Measurements from ENCODE around the gene RIC1.
"Not testable (repeated sequence)": the region's sequence is repeated elsewhere in the genome, so short reads cannot be mapped to it uniquely, and the experiment has no call there.

RIC1 gene

GRCh38 chr9:5611321-5612184 is 17.4 kb upstream of the RIC1 start:
- Mint-ChIP-seq H3K4me3 (no peak overlapping the region), H3K27ac (peak overlapping the region; percentile 60), H3K4me1 (peaks cover 30% of the 10 kb centered on the region), H3K27me3 (no peaks in the 10 kb centered on the region), H3K9me3 (no peaks in the 10 kb centered on the region), H3K36me3 (peaks cover 2% of the 10 kb centered on the region)
- DNase-seq (ENCODE audit: low spot score in 2 of 2): no peak
- no peak for ATAC-seq (ENCODE audit: low read depth)

GRCh38 chr9:5612185-5612530 is 16.7 kb upstream of the RIC1 start:
- no peak for ATAC-seq (ENCODE audit: low read depth)
- H3K4me1 Mint-ChIP-seq: peaks cover 29% of the 10 kb centered on the region
- H3K27ac Mint-ChIP-seq: peak overlapping the region; percentile 60

GRCh38 chr9:5614192-5614591 is 14.7 kb upstream of the RIC1 start:
- no peak for ATAC-seq (ENCODE audit: low read depth)
- Mint-ChIP-seq H3K27me3 (no peaks in the 10 kb centered on the region), H3K27ac (peak overlapping the region; percentile 35), H3K4me1 (peaks cover 26% of the 10 kb centered on the region), H3K36me3 (peaks cover 2% of the 10 kb centered on the region), H3K4me3 (no peak overlapping the region), H3K9me3 (no peaks in the 10 kb centered on the region)
- no peak for DNase-seq (ENCODE audit: low spot score in 2 of 2)

More at GRCh38 chr9:5612185-5612530, 16.7 kb upstream of the RIC1 start:
- H3K9me3 Mint-ChIP-seq: no peaks in the 10 kb centered on the region
- H3K36me3 Mint-ChIP-seq: peaks cover 2% of the 10 kb centered on the region
- DNase-seq (ENCODE audit: low spot score in 2 of 2): no peak
- H3K27me3 Mint-ChIP-seq: no peaks in the 10 kb centered on the region
- H3K4me3 Mint-ChIP-seq: no peak overlapping the region

GRCh38 chr9:5614985-5615384 is 13.9 kb upstream of the RIC1 start:
- H3K4me3 Mint-ChIP-seq: no peak overlapping the region
- H3K27me3 Mint-ChIP-seq: no peaks in the 10 kb centered on the region
- no peak for ATAC-seq (ENCODE audit: low read depth)
- H3K4me1 Mint-ChIP-seq: peaks cover 26% of the 10 kb centered on the region
- peaks cover 2% of the 10 kb centered on the region for H3K36me3 Mint-ChIP-seq
- H3K9me3 Mint-ChIP-seq: no peaks in the 10 kb centered on the region
- DNase-seq (ENCODE audit: low spot score in 2 of 2): no peak
- H3K27ac Mint-ChIP-seq: peak overlapping the region; percentile 35

- Mint-ChIP-seq H3K4me3 (peak overlapping the region; percentile 6), H3K27ac (peak overlapping the region; percentile 8), H3K9me3 (no peaks in the 10 kb centered on the region), H3K4me1 (peaks cover 15% of the 10 kb centered on the region), H3K27me3 (no peaks in the 10 kb centered on the region), H3K36me3 (peaks cover 1% of the 10 kb centered on the region)
- ATAC-seq (ENCODE audit: low read depth): peak; percentile 98
- peak in 1 of 2 donors; percentile 56 for DNase-seq (ENCODE audit: low spot score in 2 of 2)
Measured at GRCh38 chr9:5617749-5618148, 11.2 kb upstream of the RIC1 start.

GRCh38 chr9:5620494-5620893 is 8.4 kb upstream of the RIC1 start:
- no peaks in the 10 kb centered on the region for H3K9me3 Mint-ChIP-seq
- no peaks in the 10 kb centered on the region for H3K27me3 Mint-ChIP-seq

GRCh38 chr9:5621327-5621726 is 7.6 kb upstream of the RIC1 start:
- DNase-seq (ENCODE audit: low spot score in 2 of 2) (no peak), ATAC-seq (ENCODE audit: low read depth) (no peak)
- no peaks in the 10 kb centered on the region for H3K27me3 Mint-ChIP-seq
- peaks cover 1% of the 10 kb centered on the region for H3K36me3 Mint-ChIP-seq
- no peak overlapping the region for H3K27ac Mint-ChIP-seq
- peaks cover 14% of the 10 kb centered on the region for H3K4me1 Mint-ChIP-seq
- no peaks in the 10 kb centered on the region for H3K9me3 Mint-ChIP-seq
- H3K4me3 Mint-ChIP-seq: no peak overlapping the region

More at GRCh38 chr9:5620494-5620893, 8.4 kb upstream of the RIC1 start:
- Mint-ChIP-seq H3K4me1 (peaks cover 11% of the 10 kb centered on the region), H3K36me3 (peaks cover 1% of the 10 kb centered on the region), H3K4me3 (no peak overlapping the region), H3K27ac (no peak overlapping the region)
- ATAC-seq (ENCODE audit: low read depth): no peak
- DNase-seq (ENCODE audit: low spot score in 2 of 2): no peak

- no peak overlapping the region for H3K27ac Mint-ChIP-seq
- H3K36me3 Mint-ChIP-seq: peaks cover 1% of the 10 kb centered on the region
- H3K4me1 Mint-ChIP-seq: peaks cover 17% of the 10 kb centered on the region
- no peak overlapping the region for H3K4me3 Mint-ChIP-seq
- H3K9me3 Mint-ChIP-seq: no peaks in the 10 kb centered on the region
- ATAC-seq (ENCODE audit: low read depth): no peak
- no peak for DNase-seq (ENCODE audit: low spot score in 2 of 2)
- no peaks in the 10 kb centered on the region for H3K27me3 Mint-ChIP-seq
Measured at GRCh38 chr9:5622016-5622415, 6.9 kb upstream of the RIC1 start.

GRCh38 chr9:5624655-5625054 is 4.3 kb upstream of the RIC1 start:
- Mint-ChIP-seq H3K36me3 (peaks cover 3% of the 10 kb centered on the region), H3K27me3 (no peaks in the 10 kb centered on the region), H3K4me3 (peak overlapping the region; percentile 27), H3K9me3 (no peaks in the 10 kb centered on the region), H3K4me1 (peaks cover 21% of the 10 kb centered on the region), H3K27ac (peak overlapping the region; percentile 90)
- ATAC-seq (ENCODE audit: low read depth) (no peak), DNase-seq (ENCODE audit: low spot score in 2 of 2) (no peak)

- no peaks in the 10 kb centered on the region for H3K27me3 Mint-ChIP-seq
- DNase-seq (ENCODE audit: low spot score in 2 of 2) (peak; percentile 36 to 72), ATAC-seq (ENCODE audit: low read depth) (peak; percentile 59)
- H3K4me1 Mint-ChIP-seq: peaks cover 26% of the 10 kb centered on the region
- peaks cover 2% of the 10 kb centered on the region for H3K36me3 Mint-ChIP-seq
- H3K9me3 Mint-ChIP-seq: no peaks in the 10 kb centered on the region
- H3K27ac Mint-ChIP-seq: peak overlapping the region; percentile 94
- peak overlapping the region; percentile 93 for H3K4me3 Mint-ChIP-seq
Measured at GRCh38 chr9:5626727-5627634, 1.9 kb upstream of the RIC1 start.

- H3K27ac Mint-ChIP-seq: peak overlapping the region; percentile 94
- peak overlapping the region; percentile 93 for H3K4me3 Mint-ChIP-seq
- ATAC-seq (ENCODE audit: low read depth); H3K36me3 Mint-ChIP-seq; H3K27me3 Mint-ChIP-seq; DNase-seq (ENCODE audit: low spot score in 2 of 2); H3K9me3 Mint-ChIP-seq: not testable (repeated sequence)
- H3K4me1 Mint-ChIP-seq: peaks cover 33% of the 10 kb centered on the region
Measured at GRCh38 chr9:5627686-5628085, 1.2 kb upstream of the RIC1 start.

GRCh38 chr9:5628183-5628529 is 751 bp upstream of the RIC1 start:
- no peaks in the 10 kb centered on the region for H3K27me3 Mint-ChIP-seq
- H3K27ac Mint-ChIP-seq: peak overlapping the region; percentile 94
- peaks cover 2% of the 10 kb centered on the region for H3K36me3 Mint-ChIP-seq
- H3K4me3 Mint-ChIP-seq: peak overlapping the region; percentile 93
- no peak for ATAC-seq (ENCODE audit: low read depth)
- H3K4me1 Mint-ChIP-seq: peaks cover 36% of the 10 kb centered on the region
- DNase-seq (ENCODE audit: low spot score in 2 of 2): no peak
- no peaks in the 10 kb centered on the region for H3K9me3 Mint-ChIP-seq

GRCh38 chr9:5629312-5630080 is 589 bp downstream of the RIC1 start:
- no peaks in the 10 kb centered on the region for H3K9me3 Mint-ChIP-seq
- H3K27ac Mint-ChIP-seq: peak overlapping the region; percentile 98
- peak; percentile 9 for ATAC-seq (ENCODE audit: low read depth)
- no peaks in the 10 kb centered on the region for H3K27me3 Mint-ChIP-seq
- peaks cover 4% of the 10 kb centered on the region for H3K36me3 Mint-ChIP-seq
- H3K4me3 Mint-ChIP-seq: peak overlapping the region; percentile 100
- DNase-seq (ENCODE audit: low spot score in 2 of 2): no peak
- peaks cover 44% of the 10 kb centered on the region for H3K4me1 Mint-ChIP-seq

All from memory B cell (primary cell).